Thoracic aorta (tissue), 2 donors: ENCODE results near the gene IGFBP2. TPM values are rescaled to one million over a fixed set of nuclear protein-coding genes. Genes with fewer than 3 reads are reported as not detected.

Experiments used
- ATAC-seq: fragments of 150-250 bp; one replicate; pipeline ENCODE4 v1.8.0; 2017; ENCODE audit warnings: low read depth; ENCODE audit not compliant: insufficient number of reproducible peaks, low FRiP score
- DNase-seq: peaks from one replicate; pipeline ENCODE4 v3.0.0-alpha.2; 2020; ENCODE audit warnings: low spot score
- H3K27ac ChIP-seq, 2 donors: fragments of 200-600 bp; sonication (generic); 1 replicate in 1 of 2; 2 replicates in 1 of 2; pipeline ENCODE4 v1.5.1; 2016; ENCODE audit warnings: mild to moderate bottlenecking in 2 of 2, moderate library complexity in 2 of 2
- H3K27me3 ChIP-seq: fragments of 200-600 bp; sonication (generic); replicated peaks from 2 replicates; pipeline ENCODE4 v1.6.0; 2016; ENCODE audit warnings: mild to moderate bottlenecking; ENCODE audit not compliant: insufficient read depth
- H3K36me3 ChIP-seq: fragments of 200-600 bp; sonication (generic); one replicate; pipeline ENCODE4 v1.5.1; 2016
- H3K4me1 ChIP-seq, 2 donors: fragments of 200-600 bp; sonication (generic); 1 replicate in 1 of 2; 2 replicates in 1 of 2; pipeline versions ENCODE4 v1.5.1 to v1.6.0; 2016; ENCODE audit warnings: low read depth in 2 of 2, mild to moderate bottlenecking in 1 of 2; ENCODE audit not compliant: control insufficient read depth in 1 of 2
- H3K4me3 ChIP-seq: fragments of 200-600 bp; sonication (generic); 2 replicates; pipeline ENCODE4 v1.5.1; 2016; ENCODE audit warnings: mild to moderate bottlenecking
- H3K9me3 ChIP-seq: fragments of 200-600 bp; sonication (generic); 2 replicates; pipeline ENCODE4 v1.5.1; 2016
- total RNA-seq, 2 donors: library from RNA; depleted of rRNA; stranded (reverse); fragments of >200 nt; gene quantifications; one replicate each; pipeline versions ENCODE4 v1.1.0 to v1.2.3, GENCODE V29; 2016
- TF ChIP-seq, protein P1 (sequence below): fragments of 200-600 bp; sonication (generic); IDR thresholded peaks from one replicate; pipeline ENCODE4 v1.5.1; 2019; ENCODE audit warnings: antibody characterized with exemption

The IGFBP2 gene
- total RNA-seq, 2 donors from 2014 or later = 608 to 2,156 TPM

DNA sequence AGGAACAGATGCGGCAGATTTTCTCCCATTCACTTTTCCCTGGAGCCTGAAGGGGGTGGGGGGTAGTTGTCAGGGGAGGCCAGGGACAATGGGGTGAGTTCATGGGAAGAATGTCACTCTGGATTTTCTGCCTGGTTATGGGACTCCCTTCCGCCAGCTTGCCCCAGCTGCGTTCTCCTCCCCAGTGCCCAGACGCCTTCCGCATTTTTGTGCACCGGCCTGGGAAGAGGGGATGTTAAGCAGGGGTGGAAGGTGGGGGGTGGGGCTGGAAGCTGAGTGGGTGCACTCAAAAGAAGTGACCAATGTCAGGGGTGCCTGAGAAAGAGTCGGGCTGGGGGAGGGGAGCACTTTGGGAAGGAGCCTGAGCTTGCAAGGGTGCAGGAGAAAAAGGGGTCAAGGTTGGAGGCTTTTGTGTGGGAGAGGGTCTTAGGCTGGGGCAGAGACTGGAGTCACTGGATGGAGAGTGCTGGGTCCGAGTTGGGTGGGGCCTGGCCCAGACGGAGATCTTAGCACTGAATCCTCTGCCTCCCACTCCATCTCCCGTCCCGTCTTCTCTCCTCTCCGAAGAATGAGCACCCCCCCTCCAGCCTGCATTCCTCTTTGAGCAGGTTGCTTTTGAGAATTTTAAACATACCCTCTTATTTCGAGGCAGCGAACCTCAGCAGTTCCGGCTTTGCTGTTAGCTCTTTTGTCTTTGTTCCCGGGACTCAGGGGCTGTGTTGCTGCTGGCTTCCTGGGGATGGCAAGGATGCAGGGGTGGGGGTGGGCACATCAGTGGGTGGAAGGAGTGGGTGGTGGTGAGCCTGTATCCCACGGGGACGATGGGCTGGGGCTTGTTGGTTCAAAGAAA, 2.7 kb downstream of the IGFBP2 start:
- H3K4me1 ChIP-seq = peaks cover 0 to 51% of the 10 kb centered on the region in 2 donors
- H3K9me3 ChIP-seq = no peaks in the 10 kb centered on the region
- H3K27ac ChIP-seq = peak overlapping the region; percentile 87 to 91
- peak overlapping the region; percentile 90 for H3K4me3 ChIP-seq
- no peaks in the 10 kb centered on the region for H3K27me3 ChIP-seq
- H3K36me3 ChIP-seq = peaks cover 6% of the 10 kb centered on the region
- no peak for DNase-seq
- no peak for ATAC-seq
- TF ChIP-seq, protein P1, sequence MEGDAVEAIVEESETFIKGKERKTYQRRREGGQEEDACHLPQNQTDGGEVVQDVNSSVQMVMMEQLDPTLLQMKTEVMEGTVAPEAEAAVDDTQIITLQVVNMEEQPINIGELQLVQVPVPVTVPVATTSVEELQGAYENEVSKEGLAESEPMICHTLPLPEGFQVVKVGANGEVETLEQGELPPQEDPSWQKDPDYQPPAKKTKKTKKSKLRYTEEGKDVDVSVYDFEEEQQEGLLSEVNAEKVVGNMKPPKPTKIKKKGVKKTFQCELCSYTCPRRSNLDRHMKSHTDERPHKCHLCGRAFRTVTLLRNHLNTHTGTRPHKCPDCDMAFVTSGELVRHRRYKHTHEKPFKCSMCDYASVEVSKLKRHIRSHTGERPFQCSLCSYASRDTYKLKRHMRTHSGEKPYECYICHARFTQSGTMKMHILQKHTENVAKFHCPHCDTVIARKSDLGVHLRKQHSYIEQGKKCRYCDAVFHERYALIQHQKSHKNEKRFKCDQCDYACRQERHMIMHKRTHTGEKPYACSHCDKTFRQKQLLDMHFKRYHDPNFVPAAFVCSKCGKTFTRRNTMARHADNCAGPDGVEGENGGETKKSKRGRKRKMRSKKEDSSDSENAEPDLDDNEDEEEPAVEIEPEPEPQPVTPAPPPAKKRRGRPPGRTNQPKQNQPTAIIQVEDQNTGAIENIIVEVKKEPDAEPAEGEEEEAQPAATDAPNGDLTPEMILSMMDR = no peak

DNA sequence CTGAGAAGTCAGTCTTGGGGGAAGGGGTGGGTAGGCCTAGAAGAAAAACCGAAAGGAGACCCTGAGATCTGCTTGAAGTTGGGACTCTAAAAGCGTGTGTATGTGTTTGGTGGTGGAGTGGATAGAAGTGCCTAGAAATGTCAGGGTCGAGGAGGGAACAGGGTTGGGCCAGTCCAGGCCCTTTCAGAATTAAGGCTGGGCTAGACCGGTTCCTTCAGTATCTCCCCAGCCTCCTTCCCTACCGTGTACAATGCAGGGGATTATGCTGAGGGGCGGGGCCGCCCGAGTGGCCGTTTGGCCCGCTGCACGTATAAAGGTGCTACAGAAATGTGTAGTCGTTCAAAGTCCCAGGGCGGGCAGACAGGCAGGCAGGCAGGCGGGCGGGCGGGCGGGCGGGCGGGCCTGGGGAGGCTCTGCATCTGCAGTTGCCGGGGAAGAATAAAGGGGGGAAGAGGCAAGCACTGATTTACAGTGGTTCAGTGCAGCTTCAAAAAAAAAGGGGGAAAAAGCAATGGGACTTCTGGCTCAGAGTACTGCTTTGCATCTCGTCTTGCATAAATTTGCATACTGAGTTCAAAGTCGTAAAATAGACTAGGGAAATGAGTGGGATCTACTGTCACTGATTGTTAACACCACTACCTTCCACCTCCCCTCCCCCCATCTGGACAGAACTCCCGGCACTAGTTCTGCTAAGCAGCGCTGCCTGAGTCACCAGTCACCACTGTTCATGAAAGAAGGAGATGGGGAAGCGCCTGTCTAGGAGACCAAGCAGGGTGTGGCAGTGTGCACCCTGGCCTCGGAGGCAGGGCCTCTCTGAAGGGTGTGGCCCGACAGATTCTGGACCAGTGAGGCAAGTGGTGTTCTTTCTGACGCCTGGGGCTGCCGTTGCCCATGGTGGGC, 3.6 kb downstream of the IGFBP2 start:
- Histone ChIP-seq H3K27me3 (no peaks in the 10 kb centered on the region), H3K36me3 (peaks cover 11% of the 10 kb centered on the region), H3K4me3 (peak overlapping the region; percentile 90), H3K9me3 (no peaks in the 10 kb centered on the region), H3K27ac (peak overlapping the region; percentile 87 to 91), H3K4me1 (peaks cover 0 to 56% of the 10 kb centered on the region in 2 donors)
- TF ChIP-seq, protein P1 = no peak
- ATAC-seq = peak; percentile 7
- DNase-seq = no peak

DNA sequence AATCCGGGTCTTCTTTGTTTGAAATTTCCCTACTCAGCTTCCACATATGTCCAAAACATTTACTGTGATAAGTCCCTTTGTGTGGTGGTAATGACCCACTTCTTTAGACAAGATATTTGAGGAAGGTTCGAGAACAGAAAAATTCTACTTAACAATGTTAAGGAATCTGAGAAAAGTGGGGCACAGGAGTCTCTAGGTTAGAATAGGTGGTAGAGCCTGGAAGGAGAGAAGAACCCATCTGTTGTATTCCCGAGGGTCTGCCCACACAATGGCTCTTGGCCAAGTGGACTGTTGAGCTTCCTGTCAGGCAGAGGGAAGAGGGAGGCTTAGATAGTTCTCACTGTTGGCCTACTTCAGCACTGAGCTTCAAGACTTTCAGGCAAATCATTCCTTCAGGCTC, 4.3 kb downstream of the IGFBP2 start:
- Histone ChIP-seq H3K9me3 (no peaks in the 10 kb centered on the region), H3K27me3 (no peaks in the 10 kb centered on the region), H3K4me3 (no peak overlapping the region), H3K27ac (peak overlapping the region; percentile 36 to 70), H3K36me3 (peaks cover 11% of the 10 kb centered on the region), H3K4me1 (peaks cover 0 to 58% of the 10 kb centered on the region in 2 donors)
- no peak for DNase-seq
- no peak for ATAC-seq
- TF ChIP-seq, protein P1 = no peak

DNA sequence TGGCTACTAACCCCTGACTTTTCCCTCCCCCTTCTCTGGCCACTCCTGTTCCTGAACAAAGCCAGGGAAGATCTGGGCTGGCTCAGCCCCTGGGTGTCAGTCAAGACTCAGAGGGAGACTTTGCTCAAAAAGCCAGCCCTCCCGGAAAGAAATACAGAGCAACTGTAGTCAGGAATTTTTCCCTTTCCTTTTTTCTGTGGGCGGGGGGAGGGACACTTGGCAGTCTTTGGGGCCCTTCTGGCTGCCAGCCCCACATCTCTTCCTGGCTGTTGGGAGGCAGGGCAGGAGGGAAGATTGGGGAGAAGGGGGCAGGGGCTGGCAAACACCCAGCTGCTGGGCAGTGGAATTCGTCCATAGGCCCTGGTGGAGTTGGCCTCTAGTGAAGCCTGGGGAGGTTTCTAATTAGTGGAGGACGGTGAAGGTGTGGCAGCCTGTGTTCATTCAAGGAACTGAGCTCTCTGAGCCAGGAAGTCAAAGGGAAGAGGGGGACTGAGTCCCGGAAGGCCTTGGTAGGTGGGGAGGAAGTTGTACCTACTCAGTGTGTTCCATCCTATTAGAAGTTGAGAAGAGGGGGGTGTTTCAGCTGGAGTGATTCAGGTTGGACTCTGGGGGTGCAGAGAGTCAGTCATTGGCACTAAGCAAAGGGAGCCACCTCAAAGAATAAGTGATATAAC, 10.9 kb downstream of the IGFBP2 start:
- Histone ChIP-seq H3K27ac (peak overlapping the region; percentile 61 to 83), H3K4me3 (no peak overlapping the region), H3K4me1 (peaks cover 25 to 78% of the 10 kb centered on the region in 2 donors), H3K27me3 (no peaks in the 10 kb centered on the region), H3K36me3 (peaks cover 11% of the 10 kb centered on the region), H3K9me3 (no peaks in the 10 kb centered on the region)
- TF ChIP-seq, protein P1 = no peak
- ATAC-seq = no peak
- no peak for DNase-seq
